Measurements from ENCODE around the gene TBX18. TPM values are rescaled to one million over a fixed set of nuclear protein-coding genes. Genes with fewer than 3 reads are reported as not detected.
A peak's percentile ranks its signal among the peaks of the same experiment; 100 is the strongest.

TBX18 gene
- total and polyA plus RNA-seq, 12 donors: 1.0 to 10.4 (median 2.9) TPM

- Histone ChIP-seq H3K9me3 (replicated peaks in 1 of 3) (no peaks in the 10 kb centered on the region), H3K4me3 (no peak overlapping the region), H3K27ac (no peak overlapping the region), H3K36me3 (replicated peaks in 1 of 2) (no peaks in the 10 kb centered on the region), H3K27me3 (no peaks in the 10 kb centered on the region), H3K4me1 (replicated peaks in 1 of 2) (no peaks in the 10 kb centered on the region)
- intact Hi-C loops (cut with DNase I): no loop called here
- TF ChIP-seq CTCF (IDR thresholded peaks at IDR 0.05): peak in 4 of 6 experiments; percentile 6 to 29 (median 20)
- no peak for TF ChIP-seq POLR2A (IDR thresholded peaks at IDR 0.05)
- DNase-seq: no peak
Observed at GRCh38 chr6:84728602-84729001, 35.8 kb downstream of the TBX18 start.

GRCh38 chr6:84719152-84719551 lies 45.2 kb downstream of the TBX18 start:
- WGBS, 4 donors: 54 to 60% (median 56%) methylated on average over 2 of the region's 2 CpGs
- H3K27ac ChIP-seq: no peak overlapping the region
- intact Hi-C loops (cut with DNase I): no loop called here

GRCh38 chr6:84718038-84718955 lies 46.1 kb downstream of the TBX18 start:
- TF ChIP-seq POLR2A (IDR thresholded peaks at IDR 0.05) (no peak), CTCF (IDR thresholded peaks at IDR 0.05) (no peak)
- intact Hi-C loops (cut with DNase I): no loop called here
- 45 to 56% (median 53%) methylated on average over 5 of the region's 5 CpGs for WGBS, 4 donors
- Histone ChIP-seq H3K27me3 (no peaks in the 10 kb centered on the region), H3K4me1 (replicated peaks in 1 of 2) (no peaks in the 10 kb centered on the region), H3K9me3 (replicated peaks in 1 of 3) (no peaks in the 10 kb centered on the region), H3K4me3 (no peak overlapping the region), H3K27ac (no peak overlapping the region), H3K36me3 (replicated peaks in 1 of 2) (no peaks in the 10 kb centered on the region)
- no peak for DNase-seq

More at GRCh38 chr6:84719152-84719551, 45.2 kb downstream of the TBX18 start:
- no peaks in the 10 kb centered on the region for H3K9me3 ChIP-seq (replicated peaks in 1 of 3)
- no peak for DNase-seq
- H3K4me3 ChIP-seq: no peak overlapping the region
- H3K4me1 ChIP-seq (replicated peaks in 1 of 2): no peaks in the 10 kb centered on the region
- H3K27me3 ChIP-seq: no peaks in the 10 kb centered on the region
- no peaks in the 10 kb centered on the region for H3K36me3 ChIP-seq (replicated peaks in 1 of 2)
- TF ChIP-seq POLR2A (IDR thresholded peaks at IDR 0.05) (no peak), CTCF (IDR thresholded peaks at IDR 0.05) (no peak)

GRCh38 chr6:84709121-84709520 lies 55.3 kb downstream of the TBX18 start:
- H3K9me3 ChIP-seq (replicated peaks in 1 of 3): no peaks in the 10 kb centered on the region
- no peak overlapping the region for H3K27ac ChIP-seq
- TF ChIP-seq CTCF (IDR thresholded peaks at IDR 0.05) (no peak), POLR2A (IDR thresholded peaks at IDR 0.05) (no peak)
- no peak overlapping the region for H3K4me3 ChIP-seq
- no peaks in the 10 kb centered on the region for H3K36me3 ChIP-seq (replicated peaks in 1 of 2)
- intact Hi-C loops (cut with DNase I): no loop called here
- 24 to 45% (median 34%) methylated on average over 1 of the region's 1 CpG for WGBS, 4 donors
- no peaks in the 10 kb centered on the region for H3K4me1 ChIP-seq (replicated peaks in 1 of 2)
- DNase-seq: no peak
- H3K27me3 ChIP-seq: no peaks in the 10 kb centered on the region

Measured in adrenal gland (tissue), 12 donors.